ENCODE results near the gene SEC11C. TPM values are rescaled to one million over a fixed set of nuclear protein-coding genes. Genes with fewer than 3 reads are reported as not detected.

Gene SEC11C
- total RNA-seq, 2 experiments from 2014 or later, result 56.8 to 57.8 TPM

- DNase-seq, result no peak
- Mint-ChIP-seq H3K27me3 (peaks cover 6% of the 10 kb centered on the region), H3K4me1 (no peaks in the 10 kb centered on the region), H3K36me3 (peaks cover 3% of the 10 kb centered on the region), H3K4me3 (no peak overlapping the region), H3K9me3 (peaks cover 16% of the 10 kb centered on the region), H3K27ac (no peak overlapping the region)
These were observed 33.1 kb downstream of the SEC11C start for GRCh38 chr18:59172664-59173249.

DNA sequence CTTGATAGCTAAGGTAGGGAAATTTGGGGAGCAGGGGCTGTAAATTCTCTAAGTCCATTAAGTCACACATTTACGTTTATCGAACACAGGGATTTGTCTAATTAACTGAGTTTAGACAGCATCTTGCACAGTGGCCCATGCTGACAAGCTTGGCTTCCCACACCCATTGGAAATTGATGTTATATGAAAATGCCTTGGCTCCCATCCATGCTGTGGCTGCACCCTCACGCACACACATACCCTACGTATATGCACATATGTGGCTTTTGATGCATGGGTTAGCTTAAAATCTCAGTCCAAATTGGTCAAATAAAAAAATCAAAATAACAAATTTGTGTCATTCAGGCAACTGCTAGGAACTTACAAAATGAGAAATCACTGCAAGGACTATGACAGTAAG lies 37.8 kb downstream of the SEC11C start:
- H3K27me3 Mint-ChIP-seq, result peaks cover 5% of the 10 kb centered on the region
- DNase-seq, result no peak
- peaks cover 8% of the 10 kb centered on the region for H3K9me3 Mint-ChIP-seq
- no peak overlapping the region for H3K27ac Mint-ChIP-seq
- H3K36me3 Mint-ChIP-seq, result peaks cover 3% of the 10 kb centered on the region
- no peak overlapping the region for H3K4me3 Mint-ChIP-seq
- no peaks in the 10 kb centered on the region for H3K4me1 Mint-ChIP-seq

DNA sequence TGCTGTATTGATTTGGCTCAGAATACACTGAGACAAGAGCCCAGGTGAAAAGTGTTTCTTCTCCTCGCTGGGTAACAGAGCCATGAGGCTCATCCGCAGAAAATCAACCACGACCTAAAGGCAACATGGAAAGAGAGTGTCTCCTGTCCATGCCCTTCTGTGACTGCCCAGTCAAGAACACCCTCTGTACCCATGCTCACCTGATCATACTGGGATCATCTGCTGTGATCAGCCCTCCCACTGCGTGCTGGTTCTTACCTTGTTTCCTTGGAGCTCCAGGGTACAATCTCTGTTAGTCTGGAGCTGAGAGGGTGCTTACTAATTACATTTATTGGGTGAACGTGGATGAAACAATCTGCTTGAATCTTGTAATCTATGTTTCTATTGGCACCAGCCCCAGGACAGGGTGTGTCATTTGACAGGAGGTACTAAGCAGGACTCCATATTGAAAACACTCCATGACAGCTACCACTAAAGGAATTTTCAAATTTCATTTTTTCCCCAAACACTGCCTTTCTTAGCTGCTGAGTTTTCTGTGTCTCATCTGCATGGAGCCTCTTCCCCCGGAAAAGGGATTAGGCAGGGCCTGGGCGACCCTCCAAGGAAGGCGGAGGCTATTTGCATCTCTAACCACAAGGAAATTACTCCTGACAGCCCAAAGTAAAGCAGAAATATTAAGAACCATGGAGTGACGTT lies 40.6 kb downstream of the SEC11C start:
- Mint-ChIP-seq H3K4me3 (no peak overlapping the region), H3K9me3 (no peaks in the 10 kb centered on the region), H3K4me1 (no peaks in the 10 kb centered on the region), H3K27ac (no peak overlapping the region), H3K36me3 (no peaks in the 10 kb centered on the region), H3K27me3 (peaks cover 10% of the 10 kb centered on the region)
- DNase-seq, result no peak

GRCh38 chr18:59182673-59183072 lies 43.0 kb downstream of the SEC11C start:
- Mint-ChIP-seq H3K36me3 (no peaks in the 10 kb centered on the region), H3K27ac (no peak overlapping the region), H3K9me3 (no peaks in the 10 kb centered on the region), H3K27me3 (peaks cover 10% of the 10 kb centered on the region), H3K4me3 (no peak overlapping the region), H3K4me1 (no peaks in the 10 kb centered on the region)
- no peak for DNase-seq

- Mint-ChIP-seq H3K36me3 (no peaks in the 10 kb centered on the region), H3K4me1 (no peaks in the 10 kb centered on the region), H3K27ac (no peak overlapping the region), H3K27me3 (peaks cover 3% of the 10 kb centered on the region), H3K4me3 (no peak overlapping the region), H3K9me3 (peaks cover 1% of the 10 kb centered on the region)
- DNase-seq, result no peak
These were observed 49.3 kb downstream of the SEC11C start for GRCh38 chr18:59189008-59189407.

DNA sequence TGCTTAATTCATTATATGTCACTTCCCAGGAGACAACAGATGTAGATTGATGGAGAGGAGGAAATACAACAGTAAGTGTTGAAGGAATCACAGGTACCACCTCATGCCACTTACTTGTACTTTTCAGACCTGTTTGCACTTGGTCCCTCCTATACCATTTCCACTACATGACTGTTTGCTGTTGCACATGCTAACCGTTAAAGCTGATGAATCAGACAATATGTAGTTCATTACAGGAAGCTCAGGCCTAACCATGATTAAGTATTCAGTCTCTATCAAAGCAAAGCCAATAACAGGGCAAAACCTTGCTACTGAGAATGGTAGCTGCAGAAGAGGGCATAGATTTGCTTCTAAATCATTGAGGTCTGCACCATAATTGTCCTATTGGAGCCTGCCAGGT lies 50.1 kb downstream of the SEC11C start:
- no peak for DNase-seq
- no peaks in the 10 kb centered on the region for H3K4me1 Mint-ChIP-seq
- no peaks in the 10 kb centered on the region for H3K36me3 Mint-ChIP-seq
- H3K27me3 Mint-ChIP-seq, result peaks cover under 1% of the 10 kb centered on the region
- H3K9me3 Mint-ChIP-seq, result peaks cover 1% of the 10 kb centered on the region
- no peak overlapping the region for H3K27ac Mint-ChIP-seq
- no peak overlapping the region for H3K4me3 Mint-ChIP-seq

DNA sequence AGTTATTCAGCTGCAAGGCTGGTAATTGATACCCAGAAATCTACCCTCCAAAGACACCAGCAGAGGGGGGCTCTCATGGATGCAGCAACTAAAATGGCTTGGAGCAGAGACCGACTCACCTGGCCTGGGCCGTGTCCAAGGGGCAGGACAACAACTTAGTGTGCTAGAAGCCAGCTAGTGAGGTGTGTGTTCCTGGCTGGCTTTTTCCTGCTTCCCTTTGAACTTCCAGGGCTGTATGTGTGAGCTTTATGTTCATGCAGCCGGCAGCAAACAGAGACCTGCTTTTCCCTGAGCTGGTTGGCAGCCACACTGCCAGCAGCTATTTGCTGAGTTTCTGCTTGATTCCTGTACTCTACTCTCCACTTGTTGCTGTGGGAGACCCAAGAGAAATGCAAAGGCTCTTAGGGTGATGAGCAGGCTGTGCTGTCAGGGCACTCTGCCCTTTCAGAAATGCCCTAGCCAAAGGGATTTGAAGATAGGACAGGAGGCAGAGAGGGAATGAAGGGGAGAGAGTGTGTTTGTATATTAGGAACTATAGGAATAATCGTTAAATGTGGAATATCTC lies 56.6 kb downstream of the SEC11C start:
- Mint-ChIP-seq H3K27me3 (peaks cover 21% of the 10 kb centered on the region), H3K9me3 (no peaks in the 10 kb centered on the region), H3K36me3 (no peaks in the 10 kb centered on the region), H3K4me1 (no peaks in the 10 kb centered on the region), H3K27ac (no peak overlapping the region), H3K4me3 (no peak overlapping the region)
- no peak for DNase-seq

GRCh38 chr18:59197636-59198035 lies 58.0 kb downstream of the SEC11C start:
- H3K9me3 Mint-ChIP-seq, result no peaks in the 10 kb centered on the region
- H3K4me3 Mint-ChIP-seq, result no peak overlapping the region
- DNase-seq, result no peak
- no peaks in the 10 kb centered on the region for H3K4me1 Mint-ChIP-seq
- H3K27ac Mint-ChIP-seq, result no peak overlapping the region
- no peaks in the 10 kb centered on the region for H3K36me3 Mint-ChIP-seq
- peaks cover 27% of the 10 kb centered on the region for H3K27me3 Mint-ChIP-seq

DNA sequence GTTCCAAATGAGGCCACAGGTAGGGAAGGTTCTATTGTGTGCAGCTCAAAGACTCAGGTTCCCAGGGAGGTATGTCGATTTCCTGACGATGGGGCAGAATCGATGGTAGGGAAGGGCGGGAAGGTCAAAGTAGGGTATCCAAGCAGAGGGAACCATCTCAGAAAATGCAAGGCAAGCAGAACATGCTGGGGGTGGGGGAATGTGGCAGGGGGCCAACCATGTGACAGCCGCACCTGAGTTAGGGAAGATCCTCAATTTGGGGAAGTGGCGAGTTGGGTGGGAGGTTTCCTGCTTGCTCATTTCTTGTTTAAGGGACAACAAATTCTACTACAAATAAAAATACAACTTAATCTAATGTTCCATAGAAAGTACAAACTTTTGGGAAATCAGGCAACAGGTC lies 58.5 kb downstream of the SEC11C start:
- H3K27me3 Mint-ChIP-seq, result peaks cover 29% of the 10 kb centered on the region
- no peaks in the 10 kb centered on the region for H3K9me3 Mint-ChIP-seq
- DNase-seq, result no peak
- H3K36me3 Mint-ChIP-seq, result no peaks in the 10 kb centered on the region
- H3K4me3 Mint-ChIP-seq, result no peak overlapping the region
- no peak overlapping the region for H3K27ac Mint-ChIP-seq
- H3K4me1 Mint-ChIP-seq, result no peaks in the 10 kb centered on the region

GRCh38 chr18:59200787-59201186 lies 61.1 kb downstream of the SEC11C start:
- no peak overlapping the region for H3K4me3 Mint-ChIP-seq
- H3K27me3 Mint-ChIP-seq, result peaks cover 25% of the 10 kb centered on the region
- H3K4me1 Mint-ChIP-seq, result no peaks in the 10 kb centered on the region
- DNase-seq, result no peak
- H3K27ac Mint-ChIP-seq, result no peak overlapping the region
- no peaks in the 10 kb centered on the region for H3K9me3 Mint-ChIP-seq
- no peaks in the 10 kb centered on the region for H3K36me3 Mint-ChIP-seq

GRCh38 chr18:59202258-59202820 lies 62.7 kb downstream of the SEC11C start:
- Mint-ChIP-seq H3K27me3 (peaks cover 27% of the 10 kb centered on the region), H3K36me3 (no peaks in the 10 kb centered on the region), H3K9me3 (no peaks in the 10 kb centered on the region), H3K27ac (no peak overlapping the region), H3K4me3 (no peak overlapping the region), H3K4me1 (no peaks in the 10 kb centered on the region)
- DNase-seq, result no peak

- H3K4me3 Mint-ChIP-seq, result no peak overlapping the region
- DNase-seq, result no peak
- H3K9me3 Mint-ChIP-seq, result no peaks in the 10 kb centered on the region
- no peaks in the 10 kb centered on the region for H3K36me3 Mint-ChIP-seq
- H3K4me1 Mint-ChIP-seq, result no peaks in the 10 kb centered on the region
- peaks cover 19% of the 10 kb centered on the region for H3K27me3 Mint-ChIP-seq
- no peak overlapping the region for H3K27ac Mint-ChIP-seq
These were observed 67.8 kb downstream of the SEC11C start for GRCh38 chr18:59207506-59207905.

Other genes with a start within 250 kb of the SEC11C start
- not detected for gene GRP, start 80.3 kb downstream of the SEC11C start, total RNA-seq
- not detected for gene RAX, start 133.6 kb downstream of the SEC11C start, total RNA-seq
- not detected for gene CPLX4, start 178.8 kb downstream of the SEC11C start, total RNA-seq
- 100 to 1,000 TPM; 118 TPM for gene LMAN1, start 219.4 kb downstream of the SEC11C start, total RNA-seq